Rectal smooth muscle tissue (tissue), 1 donor: ENCODE results near the gene CMTM1.
"Not testable (repeated sequence)": the region's sequence is repeated elsewhere in the genome, so short reads cannot be mapped to it uniquely, and the experiment has no call there.

Experiments used
- H3K27ac ChIP-seq: one replicate; pipeline ENCODE4 v1.7.0; 2013; ENCODE audit warnings: low read depth, low read length, inconsistent platforms
- H3K27me3 ChIP-seq: one replicate; pipeline ENCODE4 v1.7.0; 2013; ENCODE audit warnings: low read length; ENCODE audit not compliant: control insufficient read depth, insufficient read depth
- H3K36me3 ChIP-seq: one replicate; pipeline ENCODE4 v1.7.0; 2013; ENCODE audit warnings: low read length; ENCODE audit not compliant: control insufficient read depth, insufficient read depth
- H3K4me1 ChIP-seq: one replicate; pipeline ENCODE4 v1.7.0; 2013; ENCODE audit warnings: low read length; ENCODE audit not compliant: control insufficient read depth, insufficient read depth
- H3K4me3 ChIP-seq: one replicate; pipeline ENCODE4 v1.7.0; 2013; ENCODE audit warnings: low read length
- H3K9ac ChIP-seq: one replicate; pipeline ENCODE4 v1.7.0; 2013; ENCODE audit warnings: low read length

CMTM1 gene

DNA sequence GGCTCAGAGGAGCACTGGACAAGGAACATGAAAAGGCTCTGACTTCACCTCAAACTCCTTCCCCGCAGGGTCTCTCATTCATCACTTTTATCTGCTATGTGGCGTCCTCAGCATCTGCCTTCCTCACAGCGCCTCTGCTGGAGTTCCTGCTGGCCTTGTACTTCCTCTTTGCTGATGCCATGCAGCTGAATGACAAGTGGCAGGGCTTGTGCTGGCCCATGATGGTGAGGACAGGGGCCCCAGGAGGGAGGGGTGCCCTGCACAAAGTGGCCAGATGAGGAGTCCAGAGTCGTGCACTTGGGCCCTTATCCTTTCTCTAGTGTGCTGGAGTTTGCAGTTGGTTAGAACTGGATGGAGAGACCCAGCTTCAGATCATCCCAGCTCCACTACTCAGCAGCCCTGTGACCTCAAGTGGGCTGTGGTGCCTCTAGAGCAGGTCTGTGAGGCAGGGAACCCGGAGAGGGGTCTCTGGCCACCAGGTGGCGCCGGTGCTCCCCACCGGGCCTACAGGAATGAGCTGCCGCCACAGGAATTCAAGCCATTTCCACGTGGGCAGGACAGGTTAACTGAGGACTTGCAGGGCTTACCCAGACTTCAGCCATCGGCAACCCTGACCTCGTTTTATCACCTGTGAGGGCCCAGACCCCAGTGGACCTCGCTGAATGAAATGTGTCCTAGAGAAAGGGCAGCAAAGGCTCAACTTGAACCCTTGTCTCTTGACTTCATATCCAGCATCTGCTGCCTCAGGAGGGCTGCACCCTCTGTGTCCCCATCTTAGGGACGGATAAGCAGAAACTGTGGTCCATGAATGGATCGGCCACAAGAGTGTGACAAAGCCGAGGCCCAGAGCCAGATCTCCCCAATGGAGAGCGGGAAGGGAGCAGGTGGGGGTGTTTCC is 42.3 kb downstream of the CMTM1 start:
- peaks cover 7% of the 10 kb centered on the region for H3K4me1 ChIP-seq
- H3K9ac ChIP-seq, result no peak overlapping the region
- no peak overlapping the region for H3K27ac ChIP-seq
- H3K4me3 ChIP-seq, result no peak overlapping the region
- H3K36me3 ChIP-seq, result peaks cover 18% of the 10 kb centered on the region
- H3K27me3 ChIP-seq, result peaks cover 4% of the 10 kb centered on the region

GRCh38 chr16:66609139-66609510 is 42.9 kb downstream of the CMTM1 start:
- peaks cover 18% of the 10 kb centered on the region for H3K36me3 ChIP-seq
- no peak overlapping the region for H3K4me3 ChIP-seq
- H3K4me1 ChIP-seq, result peaks cover 5% of the 10 kb centered on the region
- no peak overlapping the region for H3K27ac ChIP-seq
- no peaks in the 10 kb centered on the region for H3K27me3 ChIP-seq
- H3K9ac ChIP-seq, result no peak overlapping the region

- no peak overlapping the region for H3K4me3 ChIP-seq
- H3K27ac ChIP-seq, result no peak overlapping the region
- no peak overlapping the region for H3K9ac ChIP-seq
- no peaks in the 10 kb centered on the region for H3K27me3 ChIP-seq
- peaks cover 5% of the 10 kb centered on the region for H3K4me1 ChIP-seq
- H3K36me3 ChIP-seq, result peaks cover 18% of the 10 kb centered on the region
These were observed 44.0 kb downstream of the CMTM1 start for GRCh38 chr16:66610111-66610820.

- peaks cover 18% of the 10 kb centered on the region for H3K36me3 ChIP-seq
- not testable (repeated sequence) for H3K27me3 ChIP-seq, H3K4me1 ChIP-seq, H3K9ac ChIP-seq, H3K27ac ChIP-seq, H3K4me3 ChIP-seq
These were observed 45.7 kb downstream of the CMTM1 start for GRCh38 chr16:66611911-66612310.

GRCh38 chr16:66612422-66612821 is 46.2 kb downstream of the CMTM1 start:
- Histone ChIP-seq H3K4me3 (no peak overlapping the region), H3K27ac (no peak overlapping the region), H3K9ac (no peak overlapping the region), H3K36me3 (peaks cover 18% of the 10 kb centered on the region), H3K4me1 (peaks cover 5% of the 10 kb centered on the region), H3K27me3 (no peaks in the 10 kb centered on the region)

GRCh38 chr16:66614161-66614802 is 48.0 kb downstream of the CMTM1 start:
- no peaks in the 10 kb centered on the region for H3K27me3 ChIP-seq
- H3K27ac ChIP-seq, result no peak overlapping the region
- H3K36me3 ChIP-seq, result peaks cover 18% of the 10 kb centered on the region

DNA sequence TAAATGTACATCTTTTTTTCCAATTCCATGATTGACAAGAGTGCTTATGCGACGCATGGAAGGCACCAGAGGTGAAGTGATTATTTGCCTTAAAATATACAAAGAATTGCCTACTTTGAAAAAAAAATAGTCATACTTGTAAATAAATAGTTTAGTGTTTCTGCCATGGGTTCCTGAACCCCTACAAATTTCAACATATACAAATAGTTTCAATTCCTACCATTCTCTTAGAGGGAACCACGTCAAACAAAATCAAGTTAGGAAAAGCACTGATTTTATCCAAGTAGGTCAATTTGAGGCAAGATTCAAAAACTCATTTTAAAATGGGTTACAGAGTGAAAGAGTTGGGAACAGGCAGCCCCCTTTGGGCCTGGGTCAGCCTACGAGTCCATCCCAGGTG is 49.9 kb downstream of the CMTM1 start:
- H3K4me3 ChIP-seq, result no peak overlapping the region
- no peaks in the 10 kb centered on the region for H3K27me3 ChIP-seq
- H3K4me1 ChIP-seq, result peaks cover 5% of the 10 kb centered on the region
- no peak overlapping the region for H3K27ac ChIP-seq
- peaks cover 6% of the 10 kb centered on the region for H3K36me3 ChIP-seq
- H3K9ac ChIP-seq, result no peak overlapping the region

More at GRCh38 chr16:66614161-66614802, 48.0 kb downstream of the CMTM1 start:
- Histone ChIP-seq H3K4me3 (no peak overlapping the region), H3K9ac (no peak overlapping the region), H3K4me1 (peaks cover 5% of the 10 kb centered on the region)

GRCh38 chr16:66616592-66616991 is 50.4 kb downstream of the CMTM1 start:
- Histone ChIP-seq H3K27ac (no peak overlapping the region), H3K27me3 (no peaks in the 10 kb centered on the region), H3K9ac (no peak overlapping the region), H3K4me3 (no peak overlapping the region), H3K36me3 (peaks cover 8% of the 10 kb centered on the region), H3K4me1 (peaks cover 5% of the 10 kb centered on the region)

GRCh38 chr16:66617010-66617434 is 50.8 kb downstream of the CMTM1 start:
- H3K4me3 ChIP-seq, result no peak overlapping the region
- peaks cover 9% of the 10 kb centered on the region for H3K36me3 ChIP-seq

GRCh38 chr16:66617728-66618127 is 51.5 kb downstream of the CMTM1 start:
- peaks cover 4% of the 10 kb centered on the region for H3K36me3 ChIP-seq
- no peak overlapping the region for H3K27ac ChIP-seq
- no peak overlapping the region for H3K9ac ChIP-seq
- H3K27me3 ChIP-seq, result no peaks in the 10 kb centered on the region
- H3K4me1 ChIP-seq, result peaks cover 5% of the 10 kb centered on the region
- no peak overlapping the region for H3K4me3 ChIP-seq

More at GRCh38 chr16:66617010-66617434, 50.8 kb downstream of the CMTM1 start:
- H3K4me1 ChIP-seq, result peaks cover 5% of the 10 kb centered on the region
- no peak overlapping the region for H3K9ac ChIP-seq
- H3K27ac ChIP-seq, result no peak overlapping the region
- H3K27me3 ChIP-seq, result no peaks in the 10 kb centered on the region

- Histone ChIP-seq H3K27me3 (no peaks in the 10 kb centered on the region), H3K4me1 (peaks cover 5% of the 10 kb centered on the region), H3K27ac (no peak overlapping the region), H3K9ac (no peak overlapping the region), H3K36me3 (peaks cover 3% of the 10 kb centered on the region), H3K4me3 (no peak overlapping the region)
These were observed 52.5 kb downstream of the CMTM1 start for GRCh38 chr16:66618588-66619375.
